ENCODE results near the gene SHISA9.

Gene SHISA9

GRCh38 chr16:12879812-12880211 lies 21.6 kb upstream of the SHISA9 start:
- Histone ChIP-seq H2AFZ (ENCODE audit: low read depth) (no peak overlapping the region), H3K79me2 (ENCODE audit: insufficient read depth, low read depth) (no peaks in the 10 kb centered on the region), H3K9ac (no peak overlapping the region), H3K27ac (no peak overlapping the region), H4K20me1 (ENCODE audit: insufficient read depth) (no peaks in the 10 kb centered on the region), H3K4me1 (ENCODE audit: low read depth, poor library complexity, severe bottlenecking) (no peaks in the 10 kb centered on the region), H3K36me3 (ENCODE audit: insufficient read depth) (no peaks in the 10 kb centered on the region), H3K4me2 (no peak overlapping the region), H3K4me3 (IDR thresholded peaks at IDR 0.05; ENCODE audit: insufficient read depth, low read depth, low read length) (no peak overlapping the region), H3K27me3 (ENCODE audit: insufficient read depth, low read depth) (no peaks in the 10 kb centered on the region)
- TF ChIP-seq CTCF (conservative IDR thresholded peaks at IDR 0.05; ENCODE audit: low read depth, low read length) = no peak

GRCh38 chr16:12881182-12881581 lies 20.2 kb upstream of the SHISA9 start:
- H2AFZ ChIP-seq (ENCODE audit: low read depth) = no peak overlapping the region
- H3K79me2 ChIP-seq (ENCODE audit: insufficient read depth, low read depth) = no peaks in the 10 kb centered on the region
- H4K20me1 ChIP-seq (ENCODE audit: insufficient read depth) = no peaks in the 10 kb centered on the region
- H3K27ac ChIP-seq = no peak overlapping the region
- H3K4me3 ChIP-seq (IDR thresholded peaks at IDR 0.05; ENCODE audit: insufficient read depth, low read depth, low read length) = no peak overlapping the region
- no peak overlapping the region for H3K9ac ChIP-seq
- TF ChIP-seq CTCF (conservative IDR thresholded peaks at IDR 0.05; ENCODE audit: low read depth, low read length) = no peak
- no peaks in the 10 kb centered on the region for H3K36me3 ChIP-seq (ENCODE audit: insufficient read depth)
- H3K4me2 ChIP-seq = no peak overlapping the region
- H3K4me1 ChIP-seq (ENCODE audit: low read depth, poor library complexity, severe bottlenecking) = no peaks in the 10 kb centered on the region
- H3K27me3 ChIP-seq (ENCODE audit: insufficient read depth, low read depth) = no peaks in the 10 kb centered on the region

GRCh38 chr16:12881740-12882139 lies 19.7 kb upstream of the SHISA9 start:
- TF ChIP-seq CTCF (conservative IDR thresholded peaks at IDR 0.05; ENCODE audit: low read depth, low read length) = no peak

GRCh38 chr16:12885742-12886141 lies 15.7 kb upstream of the SHISA9 start:
- TF ChIP-seq CTCF (conservative IDR thresholded peaks at IDR 0.05; ENCODE audit: low read depth, low read length) = no peak

More at GRCh38 chr16:12881740-12882139, 19.7 kb upstream of the SHISA9 start:
- H3K9ac ChIP-seq = no peak overlapping the region
- H4K20me1 ChIP-seq (ENCODE audit: insufficient read depth) = no peaks in the 10 kb centered on the region
- no peak overlapping the region for H3K4me3 ChIP-seq (IDR thresholded peaks at IDR 0.05; ENCODE audit: insufficient read depth, low read depth, low read length)
- H3K27ac ChIP-seq = no peak overlapping the region
- H2AFZ ChIP-seq (ENCODE audit: low read depth) = no peak overlapping the region
- H3K4me2 ChIP-seq = no peak overlapping the region; the same call in 1 of the 2 replicates
- no peaks in the 10 kb centered on the region for H3K36me3 ChIP-seq (ENCODE audit: insufficient read depth)
- H3K4me1 ChIP-seq (ENCODE audit: low read depth, poor library complexity, severe bottlenecking) = no peaks in the 10 kb centered on the region
- H3K27me3 ChIP-seq (ENCODE audit: insufficient read depth, low read depth) = no peaks in the 10 kb centered on the region
- no peaks in the 10 kb centered on the region for H3K79me2 ChIP-seq (ENCODE audit: insufficient read depth, low read depth)

More at GRCh38 chr16:12885742-12886141, 15.7 kb upstream of the SHISA9 start:
- Histone ChIP-seq H2AFZ (ENCODE audit: low read depth) (no peak overlapping the region), H3K4me3 (IDR thresholded peaks at IDR 0.05; ENCODE audit: insufficient read depth, low read depth, low read length) (no peak overlapping the region), H3K4me2 (no peak overlapping the region), H4K20me1 (ENCODE audit: insufficient read depth) (no peaks in the 10 kb centered on the region), H3K27me3 (ENCODE audit: insufficient read depth, low read depth) (no peaks in the 10 kb centered on the region), H3K36me3 (ENCODE audit: insufficient read depth) (no peaks in the 10 kb centered on the region), H3K27ac (no peak overlapping the region), H3K9ac (no peak overlapping the region), H3K4me1 (ENCODE audit: low read depth, poor library complexity, severe bottlenecking) (no peaks in the 10 kb centered on the region), H3K79me2 (ENCODE audit: insufficient read depth, low read depth) (no peaks in the 10 kb centered on the region)
